Tibial nerve (tissue), 4 donors: ENCODE data around the gene MAPKAP1.

Source experiments
- EP300 ChIP-seq, 2 donors: sonication (generic); formaldehyde crosslinking; IDR thresholded peaks; one replicate each; pipeline ENCODE4 v1.6.1; 2017; ENCODE audit warnings: antibody characterized with exemption in 2 of 2, mild to moderate bottlenecking in 1 of 2
- POLR2A ChIP-seq, 2 donors: fragments of 450-650 bp; IDR thresholded peaks; one replicate each; pipeline ENCODE4 v1.6.1; 2017; ENCODE audit warnings: antibody characterized with exemption in 2 of 2, mild to moderate bottlenecking in 2 of 2, moderate library complexity in 2 of 2
- TF ChIP-seq, protein P1 (sequence below), 5 experiments: fragments of 200-600 bp in 3 of 5; fragments of 450-650 bp in 2 of 5; sonication (generic) in 3 of 5; IDR thresholded peaks; one replicate each; pipeline ENCODE4 v1.5.1; 2016 to 2019; ENCODE audit warnings: antibody characterized with exemption in 5 of 5, mild to moderate bottlenecking in 3 of 5, moderate library complexity in 2 of 5

DNA sequence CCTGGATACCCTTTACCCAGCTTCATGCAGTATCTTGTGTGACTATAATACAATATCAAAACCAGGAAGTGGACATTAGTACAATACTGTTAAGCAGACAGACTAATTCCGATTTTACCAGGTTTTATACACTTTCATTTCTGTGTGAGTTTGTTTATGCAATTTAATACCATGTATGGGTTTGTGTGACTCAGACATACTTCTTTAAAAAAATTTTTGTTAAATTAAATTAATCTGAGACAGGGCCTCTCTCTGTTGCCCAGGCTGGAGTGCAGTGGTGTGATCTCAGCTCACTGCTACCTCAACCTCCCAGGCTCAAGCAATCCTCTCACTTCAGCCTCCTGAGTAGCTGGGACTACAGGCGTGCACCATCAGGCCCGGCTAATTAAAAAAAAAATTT, 288.6 kb downstream of the MAPKAP1 start:
- TF ChIP-seq, protein P1, sequence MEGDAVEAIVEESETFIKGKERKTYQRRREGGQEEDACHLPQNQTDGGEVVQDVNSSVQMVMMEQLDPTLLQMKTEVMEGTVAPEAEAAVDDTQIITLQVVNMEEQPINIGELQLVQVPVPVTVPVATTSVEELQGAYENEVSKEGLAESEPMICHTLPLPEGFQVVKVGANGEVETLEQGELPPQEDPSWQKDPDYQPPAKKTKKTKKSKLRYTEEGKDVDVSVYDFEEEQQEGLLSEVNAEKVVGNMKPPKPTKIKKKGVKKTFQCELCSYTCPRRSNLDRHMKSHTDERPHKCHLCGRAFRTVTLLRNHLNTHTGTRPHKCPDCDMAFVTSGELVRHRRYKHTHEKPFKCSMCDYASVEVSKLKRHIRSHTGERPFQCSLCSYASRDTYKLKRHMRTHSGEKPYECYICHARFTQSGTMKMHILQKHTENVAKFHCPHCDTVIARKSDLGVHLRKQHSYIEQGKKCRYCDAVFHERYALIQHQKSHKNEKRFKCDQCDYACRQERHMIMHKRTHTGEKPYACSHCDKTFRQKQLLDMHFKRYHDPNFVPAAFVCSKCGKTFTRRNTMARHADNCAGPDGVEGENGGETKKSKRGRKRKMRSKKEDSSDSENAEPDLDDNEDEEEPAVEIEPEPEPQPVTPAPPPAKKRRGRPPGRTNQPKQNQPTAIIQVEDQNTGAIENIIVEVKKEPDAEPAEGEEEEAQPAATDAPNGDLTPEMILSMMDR (IDR thresholded peaks at IDR 0.05) = no peak
- TF ChIP-seq POLR2A (IDR thresholded peaks at IDR 0.05) (no peak), EP300 (IDR thresholded peaks at IDR 0.05) (no peak)
